GM12878 (cell line): ENCODE data around the gene CHN2. TPM values are rescaled to one million over a fixed set of nuclear protein-coding genes. Genes with fewer than 3 reads are reported as not detected.

ENCODE experiments used
- ATAC-seq: fragments of 200-7000 bp; cut with Tn5 transposase; 3 replicates; pipeline ENCODE4 v1.9.1; 2020; ENCODE audit warnings: mild to moderate bottlenecking, moderate library complexity
- BruUV-seq: library from RNA; stranded (reverse); fragments of 400-500 nt; replicated peaks from 2 replicates; lab custom pipeline; 2021; lab: Mats Ljungman, UMichigan
- CTCF ChIA-PET: fragments of 300-600 bp; sonication (Branson Sonifier 250); formaldehyde crosslinking; extraction: SDS; loops from one replicate; lab custom pipeline; 2021; ENCODE audit warnings: inconsistent platforms; lab: Yijun Ruan, JAX
- POLR2A ChIA-PET: fragments of 350-600 bp; formaldehyde crosslinking; extraction: SDS; loops from one replicate; lab custom pipeline; 2021; ENCODE audit warnings: inconsistent platforms; lab: Charles Lee
- RAD21 ChIA-PET: fragments of 300-600 bp; sonication (Branson Sonifier 250); formaldehyde crosslinking; loops from one replicate; lab custom pipeline; 2023; ENCODE audit warnings: antibody characterized with exemption; ENCODE audit not compliant: unreplicated experiment; lab: Charles Lee
- SMC1A ChIA-PET: fragments of 300-600 bp; sonication (Branson Sonifier 250); formaldehyde crosslinking; loops from one replicate; lab custom pipeline; 2023; ENCODE audit not compliant: unreplicated experiment, uncharacterized antibody; lab: Charles Lee
- DNase-seq: peaks from one replicate; pipeline ENCODE4 v3.0.0-alpha.2; 2011; ENCODE audit warnings: low read depth, low spot score
- FAIRE-seq: peaks from 3 replicates; lab custom pipeline; 2011; peaks lifted over from hg19 to GRCh38; lab: Jason Lieb, UNC
- H2AFZ ChIP-seq: 2 replicates; pipeline ENCODE4 v1.6.0; 2011; ENCODE audit warnings: low read depth, low read length, control low read depth; ENCODE audit not compliant: control insufficient read depth
- H3K27ac ChIP-seq: 2 replicates; pipeline ENCODE4 v1.5.1; 2011; ENCODE audit warnings: control low read depth; ENCODE audit not compliant: control insufficient read depth, insufficient read depth
- H3K27me3 ChIP-seq, 2 experiments: replicated peaks in 1 of 2; 2 replicates each; pipeline versions ENCODE4 v1.6.0 to v1.6.1; 2011; ENCODE audit warnings: low read length in 1 of 2; ENCODE audit not compliant: control insufficient read depth in 2 of 2, insufficient read depth in 2 of 2
- H3K36me3 ChIP-seq, 2 experiments: 2 replicates each; pipeline ENCODE4 v1.5.1; 2011; ENCODE audit warnings: low read length in 1 of 2; ENCODE audit not compliant: control insufficient read depth in 2 of 2, insufficient read depth in 2 of 2
- H3K4me1 ChIP-seq: 2 replicates; pipeline ENCODE4 v1.6.1; 2011; ENCODE audit warnings: mild to moderate bottlenecking, low read length, moderate library complexity, mixed read lengths; ENCODE audit not compliant: control insufficient read depth, insufficient read depth
- H3K4me2 ChIP-seq: 2 replicates; pipeline ENCODE4 v1.6.0; 2011; ENCODE audit warnings: control low read depth; ENCODE audit not compliant: control insufficient read depth, insufficient read depth
- H3K4me3 ChIP-seq: fragments of 200-600 bp; sonication (generic); 2 replicates; pipeline ENCODE4 v1.5.1; 2016
- H3K79me2 ChIP-seq: 2 replicates; pipeline ENCODE4 v1.6.0; 2011; ENCODE audit warnings: low read length; ENCODE audit not compliant: control insufficient read depth, insufficient read depth
- H3K9ac ChIP-seq: 2 replicates; pipeline ENCODE4 v1.8.0; 2011; ENCODE audit warnings: low read length, control low read depth, mixed read lengths; ENCODE audit not compliant: control insufficient read depth, insufficient read depth
- H3K9me3 ChIP-seq: replicated peaks from 3 replicates; pipeline ENCODE4 v1.5.1; 2011; ENCODE audit warnings: mild to moderate bottlenecking, low read length; ENCODE audit not compliant: control insufficient read depth, insufficient read depth
- H4K20me1 ChIP-seq: 2 replicates; pipeline ENCODE4 v1.6.0; 2011; ENCODE audit not compliant: control insufficient read depth, insufficient read depth
- CBX5 ChIP-seq: sonication (generic); IDR thresholded peaks from 2 replicates; pipeline ENCODE4 v1.6.1; 2016; ENCODE audit warnings: low read depth, moderate library complexity, mild to moderate bottlenecking, inconsistent platforms
- EGR1 ChIP-seq, 2 experiments: IDR thresholded peaks; 1 replicate in 1 of 2; 2 replicates in 1 of 2; pipeline ENCODE4 v1.6.1; 2011 to 2012; ENCODE audit warnings: low read depth in 2 of 2, low read length in 2 of 2, borderline replicate concordance in 1 of 2, mild to moderate bottlenecking in 1 of 2, moderate library complexity in 1 of 2
- EP300 ChIP-seq, 2 experiments: fragments of 150-350 bp in 1 of 2; IDR thresholded peaks; 2 replicates each; pipeline ENCODE4 v1.6.1; 2011 to 2012; ENCODE audit warnings: low read depth in 2 of 2, low read length in 2 of 2, borderline replicate concordance in 1 of 2, improper control_type of control experiment in 1 of 2, inconsistent platforms in 1 of 2; ENCODE audit not compliant: control insufficient read depth in 1 of 2
- EZH2 ChIP-seq: IDR thresholded peaks from 2 replicates; pipeline ENCODE4 v1.6.1; 2012; ENCODE audit warnings: low read depth, mild to moderate bottlenecking, control low read depth, inconsistent platforms, low read length, borderline replicate concordance; ENCODE audit not compliant: control insufficient read depth
- MEF2A ChIP-seq: IDR thresholded peaks from 2 replicates; pipeline ENCODE4 v1.6.1; 2011; ENCODE audit warnings: low read depth, mild to moderate bottlenecking, low read length, moderate library complexity; ENCODE audit not compliant: insufficient read depth
- MEF2B ChIP-seq: fragments of 450-650 bp; IDR thresholded peaks from 2 replicates; pipeline ENCODE4 v1.6.1; 2018; ENCODE audit warnings: mild to moderate bottlenecking, moderate library complexity; ENCODE audit not compliant: partially characterized antibody, poor library complexity, severe bottlenecking
- MTA2 ChIP-seq: fragments of 450-650 bp; IDR thresholded peaks from 2 replicates; pipeline ENCODE4 v1.6.1; 2016; ENCODE audit warnings: low read depth, mild to moderate bottlenecking, moderate library complexity
- NBN ChIP-seq: fragments of 450-650 bp; IDR thresholded peaks from 2 replicates; pipeline ENCODE4 v1.6.1; 2016
- NFYB ChIP-seq: IDR thresholded peaks from 2 replicates; pipeline ENCODE4 v1.6.1; 2011; ENCODE audit warnings: low read depth, mild to moderate bottlenecking, low read length, improper control_type of control experiment, moderate library complexity; ENCODE audit not compliant: insufficient read depth
- NR2C1 ChIP-seq: fragments of 450-650 bp; IDR thresholded peaks from 2 replicates; pipeline ENCODE4 v1.6.1; 2017; ENCODE audit warnings: antibody characterized with exemption, mild to moderate bottlenecking, moderate library complexity
- PML ChIP-seq: IDR thresholded peaks from 2 replicates; pipeline ENCODE4 v1.6.1; 2012; ENCODE audit warnings: low read length, inconsistent platforms
- TARDBP ChIP-seq: IDR thresholded peaks from 2 replicates; pipeline ENCODE4 v1.6.1; 2016; ENCODE audit warnings: borderline replicate concordance
- TCF3 ChIP-seq: IDR thresholded peaks from 2 replicates; pipeline ENCODE4 v1.6.1; 2012; ENCODE audit warnings: low read depth, mild to moderate bottlenecking, low read length, borderline replicate concordance; ENCODE audit not compliant: insufficient read depth
- WRNIP1 ChIP-seq: IDR thresholded peaks from 2 replicates; pipeline ENCODE4 v1.6.1; 2011; ENCODE audit warnings: low read depth, low read length, improper control_type of control experiment, borderline replicate concordance
- WGBS: methylation state at CpG from one replicate; pipeline ENCODE4 v1.1.6; 2016; ENCODE audit warnings: low lambda C conversion rate; ENCODE audit not compliant: insufficient replicate concordance, insufficient coverage; ENCODE audit errors: missing lambda C conversion rate; 5-methylcytosine and 5-hydroxymethylcytosine counted together
- in situ Hi-C: fragments of 300-500 bp; cut with MboI; formaldehyde crosslinking; loops from 9 replicates; pipeline ENCODE4 v1.14.3; 2018; ENCODE audit warnings: mixed read lengths
- intact Hi-C: fragments of 100-400 bp; cut with micrococcal nuclease; formaldehyde crosslinking; loops from one replicate; pipeline ENCODE4 v1.14.2; 2022; ENCODE audit not compliant: unreplicated experiment
- polyA plus RNA-seq, 11 experiments: library from polyadenylated mRNA; depleted of rRNA in 4 of 11; unstranded in 6 of 11; stranded (reverse) in 5 of 11; fragments of >200 nt; fragmentation: Nextera tagmentation in 4 of 11; fragmentation: Illumina TruSeq in 1 of 11; extraction: Ambion mirVana in 4 of 11; extraction: Trizol in 1 of 11; gene quantifications; 1 replicate in 1 of 11; 2 replicates in 10 of 11; pipeline versions ENCODE4 v1.2.1 to v1.2.3, GENCODE V29; 2011 to 2016; ENCODE audit warnings: inconsistent platforms in 2 of 11, missing spikeins in 2 of 11, low read depth in 1 of 11
- total RNA-seq, 4 experiments: library from RNA; depleted of rRNA in 3 of 4; stranded (reverse); fragments of >200 nt in 3 of 4; fragmentation: Illumina TruSeq in 1 of 4; extraction: Trizol in 1 of 4; gene quantifications; 2 replicates each; pipeline versions ENCODE4 v1.2.1 to v1.2.3, GENCODE V29; 2013 to 2021

CHN2 gene
- total and polyA plus RNA-seq, 10 of the 15 experiments (the other 5 are each of a cell fraction or from before 2014, with no cell fraction given): 0.11 to 3.8 (median 0.37) TPM; not detected in 2

DNA sequence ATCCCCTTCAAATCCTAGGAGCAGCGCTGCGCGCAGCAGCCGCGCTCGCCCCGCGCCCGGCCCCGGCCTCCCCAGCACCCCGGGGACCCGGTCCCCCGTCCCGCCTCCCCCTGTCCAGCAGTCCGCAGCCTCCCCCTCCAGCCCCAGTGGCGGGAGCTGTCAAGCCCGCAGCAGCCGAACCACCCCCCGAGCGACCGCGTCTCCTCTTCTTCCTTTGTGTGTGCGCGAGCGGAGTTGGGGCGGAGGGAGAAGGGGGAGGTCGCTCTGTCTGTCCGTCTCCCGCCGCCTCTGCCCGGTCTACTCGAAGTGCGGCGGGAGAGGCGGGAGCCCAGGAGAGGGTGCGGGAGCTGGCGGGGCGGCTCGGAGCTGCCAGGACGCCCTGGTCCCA is 375 bp upstream of the CHN2 start:
- Histone ChIP-seq H3K27me3 (peaks cover 3 to 17% of the 10 kb centered on the region in 2 experiments), H3K9ac (no peak overlapping the region), H3K4me1 (no peaks in the 10 kb centered on the region), H3K4me3 (no peak overlapping the region), H3K27ac (no peak overlapping the region), H3K36me3 (no peaks in the 10 kb centered on the region), H4K20me1 (no peaks in the 10 kb centered on the region), H3K9me3 (no peaks in the 10 kb centered on the region), H2AFZ (no peak overlapping the region), H3K4me2 (peak overlapping the region; percentile 44; the same call in 1 of the 2 replicates), H3K79me2 (no peaks in the 10 kb centered on the region)
- ChIA-PET POLR2A (no interaction called here), CTCF (no interaction called here), SMC1A (no interaction called here), RAD21 (no interaction called here)
- ATAC-seq (no peak), DNase-seq (no peak), FAIRE-seq (no peak)
- no TSS peak for BruUV-seq
- no peak for TF ChIP-seq TCF3
- TF ChIP-seq WRNIP1: no peak
- TF ChIP-seq MEF2A: no peak
- no peak for TF ChIP-seq PML
- TF ChIP-seq NBN: no peak
- TF ChIP-seq CBX5: no peak
- 36% methylated on average over 9 of the region's 40 CpGs for WGBS
- intact Hi-C loops (no loop called here), in situ Hi-C loops (loop anchor here (5.0 kb wide), 1 partner anchor 213 kb away; no protein-coding TSS in a partner anchor)

DNA sequence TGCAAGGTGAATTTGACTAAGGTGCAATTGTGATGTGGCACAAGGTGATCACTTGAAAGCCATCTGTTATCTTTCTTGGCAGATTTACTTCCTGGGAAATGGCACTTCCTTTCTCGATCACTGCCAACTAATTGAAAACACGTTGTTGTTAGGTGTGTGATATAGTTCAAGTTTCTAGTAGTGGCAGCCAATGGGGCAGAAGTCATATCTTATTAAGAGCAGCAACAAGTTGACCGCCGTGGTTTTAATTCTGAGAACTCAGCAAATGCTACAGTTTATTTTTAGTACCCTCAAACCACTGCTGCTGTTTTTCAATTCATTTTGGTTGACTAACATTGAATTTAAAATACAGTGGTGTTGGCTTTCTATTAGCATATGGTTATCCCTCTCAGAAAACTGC is 1.6 kb downstream of the CHN2 start:
- Histone ChIP-seq H2AFZ (no peak overlapping the region), H3K36me3 (no peaks in the 10 kb centered on the region), H3K79me2 (no peaks in the 10 kb centered on the region), H3K9me3 (no peaks in the 10 kb centered on the region), H3K4me2 (no peak overlapping the region), H3K4me3 (no peak overlapping the region), H3K27ac (no peak overlapping the region), H3K4me1 (no peaks in the 10 kb centered on the region), H3K9ac (no peak overlapping the region), H3K27me3 (peaks cover 3 to 15% of the 10 kb centered on the region in 2 experiments), H4K20me1 (no peaks in the 10 kb centered on the region)
- CTCF ChIA-PET: interaction anchor here (1.6 kb wide), 1 partner anchor 42 kb away, joined by 3 read pairs; no protein-coding TSS in a partner anchor
- in situ Hi-C loops (no loop called here), intact Hi-C loops (loop anchor here (5.0 kb wide), 1 partner anchor 91 kb away; no protein-coding TSS in a partner anchor)
- RAD21 ChIA-PET: no interaction called here
- FAIRE-seq: no peak
- DNase-seq: no peak
- WGBS: 0% methylated on average over 4 of the region's 4 CpGs
- no TSS peak for BruUV-seq
- SMC1A ChIA-PET: no interaction called here
- ATAC-seq: peak; percentile 64
- POLR2A ChIA-PET: no interaction called here
- TF ChIP-seq EGR1 (IDR thresholded peaks at IDR 0.05; ENCODE audit: borderline replicate concordance in 1 of 2, low read depth in 2 of 2, low read length in 2 of 2) (no peak), NR2C1 (no peak), MEF2B (peak; percentile 43), TARDBP (no peak), NFYB (0 out of 2 replicates have a peak, but pooled peaks have one; percentile 33), EZH2 (no peak), MTA2 (peak; percentile 38; the same call in 1 of the 2 replicates), EP300 (IDR thresholded peaks at IDR 0.05; ENCODE audit: borderline replicate concordance in 1 of 2, control insufficient read depth in 1 of 2, low read depth in 2 of 2, low read length in 2 of 2) (0 out of 4 replicates have a peak, but pooled peaks of 1 of the 2 experiments have one; percentile 15)
